Effector CD4-positive, alpha-beta T cell (primary cell): ENCODE data around the gene FASTKD1.

Experiments
- DNase-seq: peaks from one replicate; pipeline ENCODE4 v3.0.0-alpha.2; 2020

Gene FASTKD1

GRCh38 chr2:169507698-169508097, 66.0 kb downstream of the FASTKD1 start:
- DNase-seq = no peak

DNA sequence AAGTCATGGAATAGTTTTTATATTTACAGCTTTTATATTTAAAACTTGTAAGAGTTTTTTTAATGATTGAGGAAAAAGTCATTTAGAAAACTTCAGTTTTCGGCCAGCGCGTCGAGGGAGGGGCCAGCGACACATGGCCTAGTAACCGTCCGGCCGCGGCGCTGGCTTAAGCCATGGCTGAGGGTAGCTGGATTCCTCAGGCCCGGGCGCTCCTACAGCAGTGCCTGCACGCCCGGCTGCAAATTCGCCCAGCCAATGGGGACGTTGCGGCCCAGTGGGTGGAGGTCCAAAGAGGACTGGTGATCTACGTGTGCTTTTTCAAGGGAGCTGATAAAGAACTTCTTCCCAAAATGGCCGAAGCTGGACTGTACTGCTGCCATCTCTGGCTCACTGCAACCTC, 69.0 kb downstream of the FASTKD1 start:
- no peak for DNase-seq

- DNase-seq = no peak
These were observed 78.2 kb downstream of the FASTKD1 start for GRCh38 chr2:169495310-169495928.

GRCh38 chr2:169493360-169493759, 80.3 kb downstream of the FASTKD1 start:
- DNase-seq = no peak

GRCh38 chr2:169491378-169491777, 82.3 kb downstream of the FASTKD1 start:
- DNase-seq = no peak

DNA sequence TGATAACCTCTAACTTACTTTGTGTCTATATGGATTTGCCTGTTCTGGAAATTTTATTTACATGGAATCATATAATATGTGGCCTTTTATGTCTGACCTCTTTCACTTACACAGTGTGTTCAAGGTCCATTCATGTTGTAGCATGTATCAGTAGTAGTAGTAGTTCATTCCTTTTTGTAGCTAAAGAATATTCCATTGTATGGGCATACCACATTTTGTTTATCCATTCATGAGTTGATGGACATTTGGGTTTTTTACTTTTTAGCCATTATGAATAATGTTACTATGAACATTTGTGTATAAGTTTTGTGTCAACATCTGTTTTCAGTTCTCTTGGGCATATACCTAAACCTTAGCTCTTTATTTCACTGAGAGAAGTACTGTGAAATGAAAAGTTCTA, 82.8 kb downstream of the FASTKD1 start:
- DNase-seq = no peak

DNA sequence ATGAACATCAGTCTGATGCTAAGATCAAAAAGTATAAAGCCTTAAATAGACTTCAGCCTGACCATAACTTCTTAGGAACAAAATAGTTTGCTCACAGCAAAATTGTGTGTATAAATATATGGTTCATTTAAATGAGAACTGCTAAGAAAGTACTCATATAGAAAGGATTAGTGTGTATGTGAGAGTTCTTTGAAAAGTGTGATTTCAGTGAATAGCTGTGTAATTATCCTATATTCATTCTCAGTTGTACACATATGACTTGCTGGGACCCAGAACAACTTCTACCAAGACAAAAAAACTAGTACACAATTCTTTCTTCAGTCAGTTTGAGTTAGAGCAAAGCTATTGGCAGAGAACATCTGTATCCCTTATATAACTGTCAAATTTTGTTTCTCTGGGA, 87.2 kb downstream of the FASTKD1 start:
- no peak for DNase-seq

DNA sequence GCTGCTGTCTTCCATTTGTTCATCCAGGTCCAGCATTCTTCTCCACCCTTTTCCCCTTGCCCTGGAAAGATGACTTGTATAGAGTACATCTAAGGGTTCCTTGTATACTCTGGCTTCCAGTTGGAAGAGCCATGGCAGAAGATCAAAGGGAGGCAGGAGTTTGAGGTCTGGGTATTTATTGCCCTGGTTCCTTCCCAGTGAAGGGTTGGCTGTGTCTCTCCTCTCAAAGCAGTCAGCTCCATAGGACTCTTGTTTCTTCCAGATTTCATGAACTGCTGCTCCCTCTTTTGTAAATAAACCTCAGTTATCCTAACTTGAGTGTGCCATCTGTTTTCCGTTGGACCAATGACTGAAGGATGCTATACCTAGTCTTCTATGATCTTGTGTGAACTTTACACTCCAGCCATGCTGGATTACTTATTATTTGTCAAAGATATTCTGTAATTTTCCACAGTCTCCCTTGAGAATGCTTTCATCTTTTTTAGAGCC, 88.0 kb downstream of the FASTKD1 start:
- DNase-seq = no peak

DNA sequence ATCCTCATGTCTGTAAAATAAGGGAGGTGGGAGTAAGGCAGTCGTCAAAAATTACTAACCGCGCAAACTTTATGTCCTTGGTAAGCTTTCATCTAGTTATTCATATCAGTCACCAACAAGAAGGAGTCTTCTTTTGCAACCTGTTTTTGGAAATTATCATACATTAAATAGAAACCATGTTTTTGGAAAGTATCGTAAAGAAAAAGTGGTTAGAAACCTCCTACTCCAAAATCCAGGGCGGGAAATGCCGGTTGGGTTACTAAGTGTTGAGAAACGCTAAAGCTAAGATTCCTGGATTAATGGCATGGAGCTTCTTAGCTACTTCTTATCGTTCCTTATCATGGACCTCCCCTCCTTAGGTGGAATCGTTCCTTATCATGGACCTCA, 93.6 kb downstream of the FASTKD1 start:
- no peak for DNase-seq
